HepG2 (cell line): ENCODE data around the gene RALBP1. TPM values are rescaled to one million over a fixed set of nuclear protein-coding genes. Genes with fewer than 3 reads are reported as not detected.

Source experiments
- AHR ChIP-seq: IDR thresholded peaks from 2 replicates; pipeline ENCODE4 v1.6.1; 2018; ENCODE audit warnings: missing genetic modification reagents, missing compliant biosample characterization
- ARNT ChIP-seq: fragments of 450-650 bp; IDR thresholded peaks from 2 replicates; pipeline ENCODE4 v1.6.1; 2017
- CBX5 ChIP-seq: sonication (generic); formaldehyde crosslinking; IDR thresholded peaks from 2 replicates; pipeline ENCODE4 v1.4.0; 2020; ENCODE audit warnings: missing genetic modification reagents, borderline replicate concordance
- CENPBD1 ChIP-seq: sonication (generic); formaldehyde crosslinking; IDR thresholded peaks from 2 replicates; pipeline ENCODE4 v1.8.0; 2022; ENCODE audit warnings: missing genetic modification reagents, low read depth, mild to moderate bottlenecking, borderline replicate concordance
- GTF3A ChIP-seq: sonication (generic); formaldehyde crosslinking; conservative IDR thresholded peaks from 2 replicates; pipeline ENCODE4 v1.4.0; 2020; ENCODE audit warnings: mild to moderate bottlenecking, missing genetic modification reagents
- HNRNPK ChIP-seq: fragments of 200-400 bp; formaldehyde crosslinking; IDR thresholded peaks from 2 replicates; pipeline ENCODE4 v1.6.1; 2018; ENCODE audit warnings: low read length, low read depth, moderate library complexity, mild to moderate bottlenecking; ENCODE audit not compliant: poor library complexity, severe bottlenecking
- HOXA5 ChIP-seq: sonication (generic); formaldehyde crosslinking; IDR thresholded peaks from 2 replicates; pipeline ENCODE4 v1.4.0; 2020; ENCODE audit warnings: missing genetic modification reagents
- MXI1 ChIP-seq: IDR thresholded peaks from 3 replicates; pipeline ENCODE4 v1.6.1; 2012; ENCODE audit warnings: low read depth, low read length, inconsistent platforms, borderline replicate concordance
- NFIB ChIP-seq: sonication (generic); formaldehyde crosslinking; IDR thresholded peaks from 2 replicates; pipeline ENCODE4 v1.9.0; 2021; ENCODE audit warnings: missing genetic modification reagents, mild to moderate bottlenecking, borderline replicate concordance
- SPEN ChIP-seq: sonication (generic); formaldehyde crosslinking; IDR thresholded peaks from 2 replicates; pipeline ENCODE4 v1.5.1; 2020; ENCODE audit warnings: low read depth, mild to moderate bottlenecking, missing genetic modification reagents
- TFDP2 ChIP-seq: sonication (generic); formaldehyde crosslinking; IDR thresholded peaks from 2 replicates; pipeline ENCODE4 v1.4.0; 2020; ENCODE audit warnings: missing genetic modification reagents
- TGIF2 ChIP-seq: IDR thresholded peaks from 2 replicates; pipeline ENCODE4 v1.6.1; 2016; ENCODE audit warnings: control low read depth, missing compliant biosample characterization
- TIGD3 ChIP-seq: sonication (generic); formaldehyde crosslinking; IDR thresholded peaks from 2 replicates; pipeline ENCODE4 v1.5.1; 2020; ENCODE audit warnings: mild to moderate bottlenecking, missing genetic modification reagents, borderline replicate concordance
- ZNF281 ChIP-seq: sonication (generic); formaldehyde crosslinking; IDR thresholded peaks from 2 replicates; pipeline ENCODE4 v1.4.0; 2020; ENCODE audit warnings: missing genetic modification reagents, borderline replicate concordance
- ZNF33A ChIP-seq: sonication (generic); formaldehyde crosslinking; IDR thresholded peaks from 2 replicates; pipeline ENCODE4 v1.5.1; 2020; ENCODE audit warnings: missing genetic modification reagents, mild to moderate bottlenecking, moderate library complexity, borderline replicate concordance
- ZNF607 ChIP-seq: sonication (generic); formaldehyde crosslinking; IDR thresholded peaks from 2 replicates; pipeline ENCODE4 v1.5.1; 2020; ENCODE audit warnings: missing genetic modification reagents, mild to moderate bottlenecking, borderline replicate concordance
- ZNF710 ChIP-seq: sonication (generic); formaldehyde crosslinking; IDR thresholded peaks from 2 replicates; pipeline ENCODE4 v1.5.0; 2020; ENCODE audit warnings: mild to moderate bottlenecking, missing genetic modification reagents, borderline replicate concordance
- ZNF879 ChIP-seq: sonication (generic); formaldehyde crosslinking; IDR thresholded peaks from 2 replicates; pipeline ENCODE4 v1.8.1; 2023; ENCODE audit warnings: missing genetic modification reagents
- polyA plus RNA-seq, 8 experiments: library from polyadenylated mRNA; depleted of rRNA in 3 of 8; stranded (reverse) in 7 of 8; unstranded in 1 of 8; fragments of >200 nt; fragmentation: Illumina TruSeq in 4 of 8; extraction: Trizol in 4 of 8; gene quantifications; 2 replicates each; pipeline versions ENCODE4 v1.2.1 to v1.2.3, GENCODE V29; 2011 to 2016; ENCODE audit warnings: low read depth in 4 of 8, missing spikeins in 1 of 8, mixed read lengths in 1 of 8; ENCODE audit not compliant: insufficient read depth in 1 of 8
- total RNA-seq, 5 experiments: library from RNA; depleted of rRNA; stranded (reverse); fragments of >200 nt; fragmentation: Illumina TruSeq; extraction: Trizol; gene quantifications; 2 replicates each; pipeline ENCODE4 v1.2.3, GENCODE V29; 2016; ENCODE audit warnings: low read depth in 1 of 5

RALBP1 gene
- total and polyA plus RNA-seq, 2 of the 13 experiments (the other 11 are each of a cell fraction or from before 2014, with no cell fraction given) = 24.5 to 33.1 TPM

GRCh38 chr18:9474108-9474982, 968 bp upstream of the RALBP1 start (continued):
- TF ChIP-seq CENPBD1 (CRISPR knock-in tag) = 0 out of 2 replicates have a peak, but pooled peaks have one; percentile 29
- no peak for TF ChIP-seq AHR (CRISPR knock-in tag)
- peak; percentile 5; the same call in 1 of the 2 replicates for TF ChIP-seq TFDP2 (CRISPR knock-in tag)
- no peak for TF ChIP-seq ZNF281 (CRISPR knock-in tag)
- no peak for TF ChIP-seq SPEN (CRISPR knock-in tag)
- TF ChIP-seq MXI1 = no peak
- TF ChIP-seq HOXA5 (CRISPR knock-in tag) = no peak
- no peak for TF ChIP-seq GTF3A (CRISPR knock-in tag)
- TF ChIP-seq TGIF2 (CRISPR knock-in tag) = peak; percentile 50; the same call in 1 of the 2 replicates
- TF ChIP-seq ZNF607 (CRISPR knock-in tag) = 0 out of 2 replicates have a peak, but pooled peaks have one; percentile 17
- TF ChIP-seq ZNF879 (CRISPR knock-in tag) = 0 out of 2 replicates have a peak, but pooled peaks have one; percentile 19
- 0 out of 2 replicates have a peak, but pooled peaks have one; percentile 72 for TF ChIP-seq TIGD3 (CRISPR knock-in tag)
- no peak for TF ChIP-seq ARNT
- peak; percentile 90; the same call in 1 of the 2 replicates for TF ChIP-seq ZNF33A (CRISPR knock-in tag)
- 0 out of 2 replicates have a peak, but pooled peaks have one; percentile 4 for TF ChIP-seq CBX5
- no peak for TF ChIP-seq HNRNPK
- TF ChIP-seq ZNF710 (CRISPR knock-in tag) = 0 out of 2 replicates have a peak, but pooled peaks have one; percentile 35
- 0 out of 2 replicates have a peak, but pooled peaks have one; percentile 81 for TF ChIP-seq NFIB (CRISPR knock-in tag)
